Left lung (tissue), 10 donors: ENCODE data around the gene MCHR1. TPM values are rescaled to one million over a fixed set of nuclear protein-coding genes. Genes with fewer than 3 reads are reported as not detected.

Source experiments
- ATAC-seq: fragments of 200-7000 bp; cut with Tn5 transposase; one replicate; pipeline ENCODE4 v1.9.1; 2020; ENCODE audit warnings: moderate library complexity
- DNase-seq, 4 donors: peaks; one replicate each; pipeline ENCODE4 v3.0.0-alpha.2; 2013 to 2020
- H3K27ac ChIP-seq, 2 donors: fragments of 200-600 bp; sonication (generic) in 1 of 2; one replicate each; pipeline versions ENCODE4 v1.5.0 to v1.8.0; 2020 to 2021
- H3K27me3 ChIP-seq, 2 donors: fragments of 200-600 bp; sonication (generic) in 1 of 2; one replicate each; pipeline versions ENCODE4 v1.5.0 to v1.8.0; 2020 to 2021
- H3K36me3 ChIP-seq, 2 donors: fragments of 200-600 bp; sonication (generic) in 1 of 2; one replicate each; pipeline versions ENCODE4 v1.5.0 to v1.8.0; 2020 to 2021
- H3K4me1 ChIP-seq, 2 donors: fragments of 200-600 bp; one replicate each; pipeline ENCODE4 v1.8.0; 2021
- H3K4me3 ChIP-seq, 2 donors: fragments of 200-600 bp; sonication (generic) in 1 of 2; one replicate each; pipeline versions ENCODE4 v1.5.0 to v1.8.0; 2020 to 2021; ENCODE audit warnings: mild to moderate bottlenecking in 1 of 2
- H3K9me3 ChIP-seq, 2 donors: fragments of 200-600 bp; sonication (generic) in 1 of 2; one replicate each; pipeline versions ENCODE4 v1.5.0 to v1.8.0; 2020 to 2021
- intact Hi-C, 2 donors: fragments of 100-400 bp; cut with DNase I; formaldehyde crosslinking; loops; one replicate each; pipeline versions ENCODE4 v1.11.2 to v1.14.2; 2022
- polyA plus RNA-seq, 6 donors: library from polyadenylated mRNA; unstranded; fragments of 120-200 nt; gene quantifications; one replicate each; pipeline ENCODE4 v1.2.1, GENCODE V29; 2013; ENCODE audit not compliant: insufficient read length in 6 of 6
- total RNA-seq, 2 donors: library from RNA; stranded (reverse); fragmentation: NEBNext Ultra II Directional; extraction: Animal tissue kit (Norgen Biotek cat#: 25700); gene quantifications; one replicate each; pipeline ENCODE4 v1.2.1, GENCODE V29; 2021
- TF ChIP-seq, protein P1 (sequence below), 2 donors: fragments of 200-600 bp; sonication (generic) in 1 of 2; IDR thresholded peaks; one replicate each; pipeline versions ENCODE4 v1.5.0 to v1.8.0; 2021; ENCODE audit warnings: antibody characterized with exemption in 2 of 2
- donor health status: DM: no; HTN: yes; CAD: no.
- donor health status: DM: no; HTN: no; CAD: no.

MCHR1 gene
- total and polyA plus RNA-seq, 8 donors: 0.12 to 0.42 (median 0.24) TPM; not detected in 2

DNA sequence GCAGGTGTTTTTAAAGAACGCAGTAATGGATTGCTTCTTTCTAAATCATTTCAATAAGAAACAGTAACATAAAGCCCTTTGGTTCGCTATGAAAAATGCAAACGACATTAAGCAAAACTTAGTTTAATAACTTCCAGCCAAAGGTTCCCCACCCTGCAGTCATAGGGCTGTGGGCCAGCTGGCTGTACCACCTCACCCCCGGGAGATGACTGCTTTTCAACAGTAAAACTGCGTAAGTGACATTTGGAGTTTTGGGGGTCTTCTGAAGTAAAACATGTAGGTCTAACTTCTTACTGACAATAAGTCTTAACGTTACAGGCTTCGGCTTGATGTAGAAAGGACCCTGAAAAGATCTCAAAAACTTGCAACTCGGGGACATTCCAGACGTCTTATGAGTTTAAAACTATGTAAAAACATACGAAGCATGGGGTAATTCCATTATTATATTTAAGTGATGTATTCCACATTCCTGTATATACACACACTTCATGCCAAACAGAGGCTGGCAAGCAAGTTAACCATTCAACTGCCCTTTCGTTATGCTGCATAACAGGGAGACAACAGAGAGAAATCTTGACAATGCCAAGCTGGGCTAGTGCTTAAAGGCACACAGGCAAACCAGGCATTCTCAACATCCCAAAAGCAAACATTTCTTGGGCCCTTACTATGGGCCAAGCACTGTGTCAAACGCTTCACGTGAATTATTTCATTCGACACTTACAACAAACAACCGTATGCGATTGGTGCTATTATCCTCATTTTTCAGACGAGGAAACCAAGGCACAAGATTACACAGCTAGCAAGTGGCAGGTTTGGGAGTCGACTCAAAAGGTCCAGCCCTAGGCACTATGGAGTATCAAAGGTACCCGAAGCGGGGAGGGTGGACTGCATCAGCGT lies 44.0 kb upstream of the MCHR1 start:
- H3K27me3 ChIP-seq: no peaks in the 10 kb centered on the region
- H3K27ac ChIP-seq: peak overlapping the region; percentile 86 to 94
- H3K4me1 ChIP-seq: peaks cover 12 to 47% of the 10 kb centered on the region in 2 donors
- TF ChIP-seq, protein P1, sequence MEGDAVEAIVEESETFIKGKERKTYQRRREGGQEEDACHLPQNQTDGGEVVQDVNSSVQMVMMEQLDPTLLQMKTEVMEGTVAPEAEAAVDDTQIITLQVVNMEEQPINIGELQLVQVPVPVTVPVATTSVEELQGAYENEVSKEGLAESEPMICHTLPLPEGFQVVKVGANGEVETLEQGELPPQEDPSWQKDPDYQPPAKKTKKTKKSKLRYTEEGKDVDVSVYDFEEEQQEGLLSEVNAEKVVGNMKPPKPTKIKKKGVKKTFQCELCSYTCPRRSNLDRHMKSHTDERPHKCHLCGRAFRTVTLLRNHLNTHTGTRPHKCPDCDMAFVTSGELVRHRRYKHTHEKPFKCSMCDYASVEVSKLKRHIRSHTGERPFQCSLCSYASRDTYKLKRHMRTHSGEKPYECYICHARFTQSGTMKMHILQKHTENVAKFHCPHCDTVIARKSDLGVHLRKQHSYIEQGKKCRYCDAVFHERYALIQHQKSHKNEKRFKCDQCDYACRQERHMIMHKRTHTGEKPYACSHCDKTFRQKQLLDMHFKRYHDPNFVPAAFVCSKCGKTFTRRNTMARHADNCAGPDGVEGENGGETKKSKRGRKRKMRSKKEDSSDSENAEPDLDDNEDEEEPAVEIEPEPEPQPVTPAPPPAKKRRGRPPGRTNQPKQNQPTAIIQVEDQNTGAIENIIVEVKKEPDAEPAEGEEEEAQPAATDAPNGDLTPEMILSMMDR (IDR thresholded peaks at IDR 0.05): no peak
- intact Hi-C loops: no loop called here
- no peaks in the 10 kb centered on the region for H3K36me3 ChIP-seq
- peak in 1 of 4 donors; percentile 28 for DNase-seq
- no peak for ATAC-seq
- no peaks in the 10 kb centered on the region for H3K9me3 ChIP-seq
- H3K4me3 ChIP-seq: peak overlapping the region; percentile 96 to 98

DNA sequence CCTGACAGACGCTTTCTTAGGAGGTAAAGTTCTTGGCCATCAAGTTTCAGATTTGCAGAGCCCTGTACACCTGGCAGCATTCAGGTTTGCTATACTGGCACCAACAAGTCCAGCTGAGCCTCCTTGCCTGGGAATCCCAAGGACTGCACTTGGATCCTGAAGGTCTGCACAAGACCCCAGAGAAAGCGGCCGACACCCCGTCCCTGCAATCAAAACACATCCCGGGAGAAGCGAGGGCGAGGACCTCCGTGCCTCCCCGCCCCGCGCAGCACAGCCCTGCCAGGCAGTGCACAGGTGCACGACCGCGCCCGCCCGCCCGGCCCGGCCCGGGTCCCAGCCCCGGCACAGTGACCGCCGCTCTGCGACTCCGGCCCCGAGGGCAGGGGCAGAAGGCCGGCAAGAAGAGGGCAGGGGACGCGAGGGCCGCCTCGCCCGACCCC lies 43.3 kb upstream of the MCHR1 start:
- ATAC-seq (peak; percentile 32), DNase-seq (no peak)
- TF ChIP-seq, protein P1 (IDR thresholded peaks at IDR 0.05): no peak
- Histone ChIP-seq H3K9me3 (no peaks in the 10 kb centered on the region), H3K27ac (peak overlapping the region; percentile 86 to 94), H3K27me3 (no peaks in the 10 kb centered on the region), H3K4me3 (peak overlapping the region; percentile 96 to 98), H3K36me3 (no peaks in the 10 kb centered on the region), H3K4me1 (peaks cover 12 to 40% of the 10 kb centered on the region in 2 donors)
- intact Hi-C loops: no loop called here

DNA sequence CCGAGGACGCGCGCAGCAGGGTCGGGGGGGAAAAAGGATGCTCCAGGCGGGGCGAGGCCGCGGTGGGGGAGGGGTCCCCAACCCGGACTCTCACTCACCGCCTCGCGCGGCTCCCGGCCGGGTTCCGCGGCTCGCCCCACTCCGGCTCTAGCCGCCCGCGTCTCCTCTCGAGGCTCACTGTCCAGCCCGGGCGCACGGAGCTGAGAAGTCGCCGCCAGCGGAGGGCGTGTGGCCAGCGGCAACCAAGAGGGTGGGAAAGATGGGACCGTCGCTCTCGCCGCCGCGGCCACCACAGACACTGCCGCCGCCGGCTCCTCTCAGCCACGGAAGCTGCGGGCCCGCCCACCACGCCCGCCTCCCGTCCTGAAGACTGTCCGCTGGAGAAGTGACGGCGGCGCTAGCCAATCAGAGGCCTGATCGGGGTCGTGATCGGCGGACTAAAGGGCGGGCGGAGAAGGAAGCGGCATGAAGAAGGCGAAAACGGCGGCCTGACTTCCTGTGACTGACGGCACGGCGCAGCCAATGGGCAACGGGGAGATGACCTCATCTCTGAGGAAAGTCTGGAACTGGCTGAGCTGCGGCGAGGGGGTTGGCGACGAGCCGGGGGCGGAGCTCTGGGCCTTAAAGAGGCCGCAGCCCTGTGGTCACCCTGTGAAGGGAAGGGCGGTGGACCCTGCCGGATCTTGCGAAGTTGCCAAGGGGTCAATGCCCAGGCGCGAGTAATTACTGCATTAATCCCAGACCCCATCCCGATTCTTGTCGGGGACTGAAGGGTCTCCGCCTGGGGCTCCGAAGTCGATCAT lies 42.7 kb upstream of the MCHR1 start, which contains the start of gene MRTFA:
MRTFA (minus strand) TSS at position 340 of the 803 bp plus-strand sequence.
- ATAC-seq (peak; percentile 96), DNase-seq (peak; percentile 100)
- TF ChIP-seq, protein P1 (IDR thresholded peaks at IDR 0.05): no peak
- peak within 1 kb of the TSS; percentile 96 to 98 for H3K4me3 ChIP-seq
- peaks cover 12 to 37% of the 10 kb centered on the region in 2 donors for H3K4me1 ChIP-seq
- peak within 1 kb of the TSS; percentile 91 to 94 for H3K27ac ChIP-seq
- H3K9me3 ChIP-seq: no peaks in the 10 kb centered on the region
- intact Hi-C loops: no loop called here
- H3K27me3 ChIP-seq: no peaks in the 10 kb centered on the region
- no peaks in the 10 kb centered on the region for H3K36me3 ChIP-seq

DNA sequence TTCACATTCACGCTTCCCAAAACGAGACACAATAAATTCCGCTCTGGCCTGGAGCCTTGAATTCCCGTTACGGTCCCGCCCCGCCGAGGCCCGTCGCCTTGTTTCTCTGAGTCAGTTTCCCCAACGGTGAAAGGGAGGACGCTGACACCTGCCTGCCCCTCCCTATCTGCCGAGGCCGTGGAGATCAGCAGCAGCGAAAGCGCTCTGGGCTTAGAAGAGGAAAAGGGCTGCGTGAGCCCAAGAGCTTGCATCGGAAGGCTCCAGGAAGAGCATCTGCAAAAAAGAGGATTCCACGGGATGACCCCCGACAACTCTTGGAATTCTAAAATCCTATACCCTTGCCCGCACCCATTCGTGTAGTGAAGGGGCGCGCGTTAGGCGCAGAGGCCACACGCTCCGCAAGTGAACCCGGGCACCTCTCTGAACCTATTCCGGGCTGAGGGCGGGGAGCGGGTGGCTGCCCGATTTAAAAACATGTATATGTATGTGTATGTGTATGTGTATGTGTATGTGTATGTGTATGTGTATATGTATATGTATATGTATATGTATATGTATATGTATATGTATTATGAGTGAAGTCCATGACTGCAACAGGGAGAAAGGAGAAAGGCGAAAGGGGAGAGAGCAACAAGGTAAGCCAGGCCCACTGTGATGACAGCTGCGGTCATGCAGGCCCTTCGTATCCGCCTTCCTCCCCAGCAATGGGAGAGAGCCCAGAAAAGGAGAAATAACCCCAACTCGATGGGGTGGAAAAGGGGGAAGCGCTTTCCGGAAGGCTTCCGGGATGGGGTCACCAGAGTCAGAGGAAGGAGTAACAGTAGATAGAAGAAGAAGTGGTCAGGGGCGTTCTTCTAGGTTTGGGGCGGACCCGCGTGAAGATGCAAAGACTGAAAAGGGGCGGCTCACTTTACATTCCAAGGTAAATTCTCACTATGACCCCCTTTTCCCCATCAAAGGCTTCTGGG lies 41.8 kb upstream of the MCHR1 start:
- Histone ChIP-seq H3K27me3 (no peaks in the 10 kb centered on the region), H3K27ac (peak overlapping the region; percentile 91 to 94), H3K9me3 (no peaks in the 10 kb centered on the region), H3K4me1 (peaks cover 12 to 37% of the 10 kb centered on the region in 2 donors), H3K4me3 (peak overlapping the region; percentile 96 to 98), H3K36me3 (no peaks in the 10 kb centered on the region)
- DNase-seq: peak in 2 of 4 donors; percentile 71 to 84
- intact Hi-C loops: no loop called here
- peak; percentile 31 for ATAC-seq
- TF ChIP-seq, protein P1 (IDR thresholded peaks at IDR 0.05): no peak
